GM18951 (cell line): ENCODE measurements around the gene STK38.
"Not testable (repeated sequence)": the region's sequence is repeated elsewhere in the genome, so short reads cannot be mapped to it uniquely, and the experiment has no call there.

ENCODE experiments used
- POLR2A ChIP-seq: IDR thresholded peaks from 4 replicates; pipeline ENCODE4 v1.6.1; 2011; ENCODE audit warnings: mild to moderate bottlenecking; ENCODE audit not compliant: insufficient read length, insufficient read depth; ENCODE audit errors: extremely low read depth
- in situ Hi-C: fragments of 300-500 bp; cut with MboI; formaldehyde crosslinking; loops from one replicate; pipeline ENCODE4 v1.12.0; 2022; ENCODE audit warnings: low sequenced_read_pairs, mixed read lengths, inconsistent platforms; ENCODE audit not compliant: unreplicated experiment

The STK38 gene

GRCh38 chr6:36484736-36485135, 62.5 kb downstream of the STK38 start:
- TF ChIP-seq POLR2A: no peak
- in situ Hi-C loops: no loop called here

- in situ Hi-C loops: not testable (repeated sequence)
These were observed 64.0 kb downstream of the STK38 start for GRCh38 chr6:36483326-36483725.

- no peak for TF ChIP-seq POLR2A
These were observed 68.0 kb downstream of the STK38 start for GRCh38 chr6:36479256-36479655.

GRCh38 chr6:36478051-36478526, 69.2 kb downstream of the STK38 start:
- in situ Hi-C loops: no loop called here
- TF ChIP-seq POLR2A: no peak

More at GRCh38 chr6:36479256-36479655, 68.0 kb downstream of the STK38 start:
- in situ Hi-C loops: no loop called here

GRCh38 chr6:36469946-36470345, 77.3 kb downstream of the STK38 start:
- TF ChIP-seq POLR2A: no peak
- in situ Hi-C loops: no loop called here

GRCh38 chr6:36469148-36469661, 78.1 kb downstream of the STK38 start:
- in situ Hi-C loops: no loop called here
- no peak for TF ChIP-seq POLR2A

- TF ChIP-seq POLR2A: no peak
- in situ Hi-C loops: no loop called here
These were observed 79.7 kb downstream of the STK38 start for GRCh38 chr6:36467625-36468024.

GRCh38 chr6:36464233-36464632, 83.0 kb downstream of the STK38 start:
- in situ Hi-C loops: no loop called here
- no peak for TF ChIP-seq POLR2A

GRCh38 chr6:36463676-36464075, 83.6 kb downstream of the STK38 start:
- in situ Hi-C loops: no loop called here
- no peak for TF ChIP-seq POLR2A

GRCh38 chr6:36461646-36462045, 85.6 kb downstream of the STK38 start:
- TF ChIP-seq POLR2A: no peak
- in situ Hi-C loops: no loop called here

GRCh38 chr6:36460916-36461315, 86.4 kb downstream of the STK38 start:
- no peak for TF ChIP-seq POLR2A
- in situ Hi-C loops: no loop called here

- no peak for TF ChIP-seq POLR2A
- in situ Hi-C loops: no loop called here
These were observed 87.8 kb downstream of the STK38 start for GRCh38 chr6:36459501-36459900.

- in situ Hi-C loops: no loop called here
- TF ChIP-seq POLR2A: no peak
These were observed 91.7 kb downstream of the STK38 start for GRCh38 chr6:36455486-36456027.

GRCh38 chr6:36452897-36453296, 94.4 kb downstream of the STK38 start:
- in situ Hi-C loops: not testable (repeated sequence)

GRCh38 chr6:36449173-36449572, 98.1 kb downstream of the STK38 start:
- in situ Hi-C loops: not testable (repeated sequence)
